Activated CD4-positive, alpha-beta T cell treated with anti-CD3 and anti-CD28 coated beads, Interleukin-2, amount 10 ng/mL, durations not matched to agents 7 days and 5 days (primary cell): ENCODE measurements around the gene MYCN. TPM values are rescaled to one million over a fixed set of nuclear protein-coding genes. Genes with fewer than 3 reads are reported as not detected.
"Not testable (repeated sequence)": the region's sequence is repeated elsewhere in the genome, so short reads cannot be mapped to it uniquely, and the experiment has no call there.

ENCODE experiments used
- CTCF ChIA-PET: fragments of 350-600 bp; sonication (Branson Sonifier 250); formaldehyde crosslinking; loops from one replicate; lab custom pipeline; 2021; ENCODE audit warnings: antibody characterized with exemption; lab: Charles Lee
- POLR2A ChIA-PET: fragments of 350-600 bp; sonication (Branson Sonifier 250); formaldehyde crosslinking; loops from one replicate; lab custom pipeline; 2021; ENCODE audit warnings: antibody characterized with exemption; lab: Charles Lee
- DNase-seq: peaks from one replicate; pipeline ENCODE4 v3.0.0-alpha.2; 2020
- H3K27ac Mint-ChIP-seq: one replicate; pipeline ENCODE4 v1.8.0; 2021; ENCODE audit warnings: mild to moderate bottlenecking, moderate library complexity, mixed read lengths
- H3K27me3 Mint-ChIP-seq: one replicate; pipeline ENCODE4 v1.8.0; 2021; ENCODE audit warnings: mixed read lengths
- H3K36me3 Mint-ChIP-seq: one replicate; pipeline ENCODE4 v1.8.0; 2021; ENCODE audit warnings: low read depth, mixed read lengths
- H3K4me1 Mint-ChIP-seq: one replicate; pipeline ENCODE4 v1.8.0; 2021; ENCODE audit warnings: mixed read lengths
- H3K4me3 Mint-ChIP-seq: one replicate; pipeline ENCODE4 v1.8.0; 2021; ENCODE audit warnings: mild to moderate bottlenecking, moderate library complexity, mixed read lengths
- H3K9me3 Mint-ChIP-seq: one replicate; pipeline ENCODE4 v1.8.0; 2021; ENCODE audit warnings: mixed read lengths
- total RNA-seq, 2 experiments: library from RNA; stranded (reverse); gene quantifications; one replicate each; pipeline ENCODE4 v1.2.3, GENCODE V29; 2021

The MYCN gene
- total RNA-seq, 2 experiments from 2014 or later, result not detected

- ChIA-PET CTCF (no interaction called here), POLR2A (no interaction called here)
- no peak overlapping the region for H3K27ac Mint-ChIP-seq
- H3K4me3 Mint-ChIP-seq, result no peak overlapping the region
- no peaks in the 10 kb centered on the region for H3K36me3 Mint-ChIP-seq
- no peak for DNase-seq
- H3K9me3 Mint-ChIP-seq, result no peaks in the 10 kb centered on the region
- H3K4me1 Mint-ChIP-seq, result peaks cover 7% of the 10 kb centered on the region
- peaks cover 33% of the 10 kb centered on the region for H3K27me3 Mint-ChIP-seq
These were observed 6.6 kb downstream of the MYCN start for GRCh38 chr2:15946983-15947382.

GRCh38 chr2:15947431-15947830 is 7.1 kb downstream of the MYCN start:
- no peak overlapping the region for H3K4me3 Mint-ChIP-seq
- peaks cover 32% of the 10 kb centered on the region for H3K27me3 Mint-ChIP-seq
- DNase-seq, result no peak
- no peaks in the 10 kb centered on the region for H3K36me3 Mint-ChIP-seq
- ChIA-PET CTCF (no interaction called here), POLR2A (no interaction called here)
- no peak overlapping the region for H3K27ac Mint-ChIP-seq
- H3K4me1 Mint-ChIP-seq, result peaks cover 7% of the 10 kb centered on the region
- no peaks in the 10 kb centered on the region for H3K9me3 Mint-ChIP-seq

- Mint-ChIP-seq H3K27me3 (peaks cover 22% of the 10 kb centered on the region), H3K27ac (no peak overlapping the region), H3K36me3 (no peaks in the 10 kb centered on the region), H3K4me1 (peaks cover 3% of the 10 kb centered on the region), H3K4me3 (no peak overlapping the region), H3K9me3 (no peaks in the 10 kb centered on the region)
- DNase-seq, result no peak
- CTCF ChIA-PET, result interaction anchor here (1.0 kb wide), 1 partner anchor 9 kb away, joined by 3 read pairs; no protein-coding TSS in a partner anchor
- POLR2A ChIA-PET, result no interaction called here
These were observed 8.3 kb downstream of the MYCN start for GRCh38 chr2:15948704-15948957.

GRCh38 chr2:15949126-15949525 is 8.8 kb downstream of the MYCN start:
- Mint-ChIP-seq H3K9me3 (no peaks in the 10 kb centered on the region), H3K4me3 (no peak overlapping the region), H3K36me3 (no peaks in the 10 kb centered on the region), H3K27ac (no peak overlapping the region), H3K27me3 (peaks cover 17% of the 10 kb centered on the region), H3K4me1 (no peaks in the 10 kb centered on the region)
- no peak for DNase-seq
- ChIA-PET CTCF (interaction anchor here (1.0 kb wide), 1 partner anchor 9 kb away, joined by 3 read pairs; no protein-coding TSS in a partner anchor), POLR2A (no interaction called here)

GRCh38 chr2:15949551-15949950 is 9.2 kb downstream of the MYCN start:
- CTCF ChIA-PET, result interaction anchor here (1.0 kb wide), 1 partner anchor 10 kb away, joined by 3 read pairs; no protein-coding TSS in a partner anchor
- Mint-ChIP-seq H3K4me3 (no peak overlapping the region), H3K36me3 (no peaks in the 10 kb centered on the region), H3K4me1 (no peaks in the 10 kb centered on the region), H3K27me3 (peaks cover 13% of the 10 kb centered on the region), H3K9me3 (no peaks in the 10 kb centered on the region), H3K27ac (no peak overlapping the region)
- POLR2A ChIA-PET, result no interaction called here
- no peak for DNase-seq

- H3K36me3 Mint-ChIP-seq, result no peaks in the 10 kb centered on the region
- H3K9me3 Mint-ChIP-seq, result no peaks in the 10 kb centered on the region
- CTCF ChIA-PET, result no interaction called here
- POLR2A ChIA-PET, result no interaction called here
- no peaks in the 10 kb centered on the region for H3K4me1 Mint-ChIP-seq
- DNase-seq, result no peak
- H3K4me3 Mint-ChIP-seq, result no peak overlapping the region
- no peak overlapping the region for H3K27ac Mint-ChIP-seq
- H3K27me3 Mint-ChIP-seq, result peaks cover 6% of the 10 kb centered on the region
These were observed 10.0 kb downstream of the MYCN start for GRCh38 chr2:15950088-15950952.

- not testable (repeated sequence) for H3K4me3 Mint-ChIP-seq, H3K4me1 Mint-ChIP-seq
These were observed 11.6 kb downstream of the MYCN start for GRCh38 chr2:15951936-15952335.

GRCh38 chr2:15952451-15953146 is 12.2 kb downstream of the MYCN start:
- no peaks in the 10 kb centered on the region for H3K4me1 Mint-ChIP-seq
- no peak for DNase-seq
- POLR2A ChIA-PET, result no interaction called here
- H3K4me3 Mint-ChIP-seq, result no peak overlapping the region
- no peaks in the 10 kb centered on the region for H3K9me3 Mint-ChIP-seq
- no peaks in the 10 kb centered on the region for H3K36me3 Mint-ChIP-seq
- H3K27me3 Mint-ChIP-seq, result no peaks in the 10 kb centered on the region
- CTCF ChIA-PET, result interaction anchor here (0.8 to 1.1 kb wide), 2 partner anchors 8 to 22 kb away, joined by 3 to 4 read pairs; no protein-coding TSS in a partner anchor
- no peak overlapping the region for H3K27ac Mint-ChIP-seq

More at GRCh38 chr2:15951936-15952335, 11.6 kb downstream of the MYCN start:
- H3K27ac Mint-ChIP-seq, POLR2A ChIA-PET, CTCF ChIA-PET, DNase-seq, H3K9me3 Mint-ChIP-seq, H3K27me3 Mint-ChIP-seq, H3K36me3 Mint-ChIP-seq: not testable (repeated sequence)

- DNase-seq, result no peak
- H3K27me3 Mint-ChIP-seq, result no peaks in the 10 kb centered on the region
- CTCF ChIA-PET, result interaction anchor here (0.8 to 1.1 kb wide), 2 partner anchors 9 to 21 kb away, joined by 3 to 4 read pairs; no protein-coding TSS in a partner anchor
- POLR2A ChIA-PET, result no interaction called here
- no peaks in the 10 kb centered on the region for H3K36me3 Mint-ChIP-seq
- H3K4me3 Mint-ChIP-seq, result no peak overlapping the region
- H3K4me1 Mint-ChIP-seq, result no peaks in the 10 kb centered on the region
- H3K9me3 Mint-ChIP-seq, result no peaks in the 10 kb centered on the region
- H3K27ac Mint-ChIP-seq, result no peak overlapping the region
These were observed 12.8 kb downstream of the MYCN start for GRCh38 chr2:15953147-15953630.

- no peak overlapping the region for H3K27ac Mint-ChIP-seq
- POLR2A ChIA-PET, result no interaction called here
- DNase-seq, result no peak
- no peak overlapping the region for H3K4me3 Mint-ChIP-seq
- no peaks in the 10 kb centered on the region for H3K36me3 Mint-ChIP-seq
- CTCF ChIA-PET, result interaction anchor here (1.1 kb wide), 1 partner anchor 10 kb away, joined by 4 read pairs; no protein-coding TSS in a partner anchor
- no peaks in the 10 kb centered on the region for H3K4me1 Mint-ChIP-seq
- no peaks in the 10 kb centered on the region for H3K27me3 Mint-ChIP-seq
- H3K9me3 Mint-ChIP-seq, result no peaks in the 10 kb centered on the region
These were observed 13.7 kb downstream of the MYCN start for GRCh38 chr2:15953891-15954680.

GRCh38 chr2:15954761-15955160 is 14.4 kb downstream of the MYCN start:
- Mint-ChIP-seq H3K36me3 (no peaks in the 10 kb centered on the region), H3K27me3 (no peaks in the 10 kb centered on the region), H3K27ac (no peak overlapping the region), H3K4me1 (no peaks in the 10 kb centered on the region), H3K4me3 (no peak overlapping the region), H3K9me3 (no peaks in the 10 kb centered on the region)
- ChIA-PET CTCF (no interaction called here), POLR2A (no interaction called here)
- DNase-seq, result no peak

GRCh38 chr2:15955232-15955988 is 15.1 kb downstream of the MYCN start:
- H3K9me3 Mint-ChIP-seq, result no peaks in the 10 kb centered on the region
- peaks cover under 1% of the 10 kb centered on the region for H3K27me3 Mint-ChIP-seq
- H3K4me1 Mint-ChIP-seq, result no peaks in the 10 kb centered on the region
- POLR2A ChIA-PET, result no interaction called here
- H3K36me3 Mint-ChIP-seq, result no peaks in the 10 kb centered on the region
- CTCF ChIA-PET, result no interaction called here
- no peak overlapping the region for H3K4me3 Mint-ChIP-seq
- no peak overlapping the region for H3K27ac Mint-ChIP-seq
- DNase-seq, result no peak
